Measurements from ENCODE around the gene ITFG2. TPM values are rescaled to one million over a fixed set of nuclear protein-coding genes. Genes with fewer than 3 reads are reported as not detected.

ITFG2 gene
- total and polyA plus RNA-seq, 10 of the 15 experiments (the other 5 are each of a cell fraction or from before 2014, with no cell fraction given): 21.2 to 39.5 (median 25.9) TPM

DNA sequence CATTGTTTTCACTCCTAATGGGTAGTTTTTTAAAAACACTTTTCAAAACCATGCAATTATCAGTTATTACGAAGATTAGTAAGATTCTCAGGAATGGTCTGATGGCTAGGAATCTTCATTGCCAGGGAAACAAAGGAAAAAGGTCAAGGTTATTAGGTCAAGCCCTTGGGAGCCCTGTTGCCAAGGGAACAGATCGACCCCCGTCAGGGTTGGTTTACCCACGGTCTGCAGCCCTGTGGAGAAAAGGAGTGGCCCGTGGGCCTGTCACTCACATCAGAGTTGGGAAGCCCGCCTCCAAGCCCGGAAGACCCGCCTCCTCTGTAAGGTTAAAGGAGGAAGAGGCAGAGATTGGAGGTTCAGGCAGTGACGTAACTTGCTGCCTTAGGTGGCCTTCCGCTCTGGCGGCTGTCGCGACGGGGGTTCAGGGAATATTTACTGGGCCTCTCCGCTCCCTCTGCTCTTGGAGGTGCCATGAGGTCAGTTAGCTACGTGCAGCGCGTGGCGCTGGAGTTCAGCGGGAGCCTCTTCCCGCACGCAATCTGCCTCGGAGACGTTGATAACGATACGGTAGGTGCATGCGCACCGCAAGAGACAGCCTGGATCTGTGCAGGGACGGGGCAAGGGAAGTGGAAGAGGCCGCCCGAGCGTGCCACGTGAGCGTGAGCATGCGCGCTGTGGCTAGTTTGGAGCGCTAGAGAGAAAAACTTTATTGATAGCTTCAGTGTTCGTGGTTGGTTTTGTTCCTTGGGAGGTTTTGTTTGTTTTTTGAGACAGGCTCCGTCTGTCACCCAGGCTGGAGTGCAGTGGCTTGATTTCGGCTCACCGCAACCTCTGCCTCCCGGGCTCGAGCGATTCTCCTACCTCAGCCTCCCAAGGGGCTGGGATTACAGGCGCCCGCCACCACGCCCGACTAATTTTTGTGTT, at the start of gene ITFG2 (continued):
- TF ChIP-seq, protein P1, sequence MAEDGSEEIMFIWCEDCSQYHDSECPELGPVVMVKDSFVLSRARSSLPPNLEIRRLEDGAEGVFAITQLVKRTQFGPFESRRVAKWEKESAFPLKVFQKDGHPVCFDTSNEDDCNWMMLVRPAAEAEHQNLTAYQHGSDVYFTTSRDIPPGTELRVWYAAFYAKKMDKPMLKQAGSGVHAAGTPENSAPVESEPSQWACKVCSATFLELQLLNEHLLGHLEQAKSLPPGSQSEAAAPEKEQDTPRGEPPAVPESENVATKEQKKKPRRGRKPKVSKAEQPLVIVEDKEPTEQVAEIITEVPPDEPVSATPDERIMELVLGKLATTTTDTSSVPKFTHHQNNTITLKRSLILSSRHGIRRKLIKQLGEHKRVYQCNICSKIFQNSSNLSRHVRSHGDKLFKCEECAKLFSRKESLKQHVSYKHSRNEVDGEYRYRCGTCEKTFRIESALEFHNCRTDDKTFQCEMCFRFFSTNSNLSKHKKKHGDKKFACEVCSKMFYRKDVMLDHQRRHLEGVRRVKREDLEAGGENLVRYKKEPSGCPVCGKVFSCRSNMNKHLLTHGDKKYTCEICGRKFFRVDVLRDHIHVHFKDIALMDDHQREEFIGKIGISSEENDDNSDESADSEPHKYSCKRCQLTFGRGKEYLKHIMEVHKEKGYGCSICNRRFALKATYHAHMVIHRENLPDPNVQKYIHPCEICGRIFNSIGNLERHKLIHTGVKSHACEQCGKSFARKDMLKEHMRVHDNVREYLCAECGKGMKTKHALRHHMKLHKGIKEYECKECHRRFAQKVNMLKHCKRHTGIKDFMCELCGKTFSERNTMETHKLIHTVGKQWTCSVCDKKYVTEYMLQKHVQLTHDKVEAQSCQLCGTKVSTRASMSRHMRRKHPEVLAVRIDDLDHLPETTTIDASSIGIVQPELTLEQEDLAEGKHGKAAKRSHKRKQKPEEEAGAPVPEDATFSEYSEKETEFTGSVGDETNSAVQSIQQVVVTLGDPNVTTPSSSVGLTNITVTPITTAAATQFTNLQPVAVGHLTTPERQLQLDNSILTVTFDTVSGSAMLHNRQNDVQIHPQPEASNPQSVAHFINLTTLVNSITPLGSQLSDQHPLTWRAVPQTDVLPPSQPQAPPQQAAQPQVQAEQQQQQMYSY (CRISPR knock-in tag; IDR thresholded peaks at IDR 0.05): no peak
- peak; percentile 99 for TF ChIP-seq POLR2A (IDR thresholded peaks at IDR 0.05; ENCODE audit: low read depth, low read length)
- 0 out of 4 replicates have a peak, but pooled peaks of 1 of the 2 experiments have one; percentile 19 for TF ChIP-seq EP300 (IDR thresholded peaks at IDR 0.05; ENCODE audit: borderline replicate concordance in 1 of 2, control insufficient read depth in 1 of 2, low read depth in 2 of 2, low read length in 2 of 2)
- TF ChIP-seq, protein P2, sequence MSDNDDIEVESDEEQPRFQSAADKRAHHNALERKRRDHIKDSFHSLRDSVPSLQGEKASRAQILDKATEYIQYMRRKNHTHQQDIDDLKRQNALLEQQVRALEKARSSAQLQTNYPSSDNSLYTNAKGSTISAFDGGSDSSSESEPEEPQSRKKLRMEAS (IDR thresholded peaks at IDR 0.05; ENCODE audit: low read depth, low read length): peak; percentile 93
- no peak for TF ChIP-seq MEF2A (IDR thresholded peaks at IDR 0.05; ENCODE audit: insufficient read depth, low read depth, low read length)
- peak; percentile 10; the same call in 1 of the 2 replicates for TF ChIP-seq TCF12 (IDR thresholded peaks at IDR 0.05; ENCODE audit: low read depth, low read length)
- peak in 1 of 2 experiments; percentile 24; a peak in 1 of 3 replicates for TF ChIP-seq EGR1 (IDR thresholded peaks at IDR 0.05; ENCODE audit: borderline replicate concordance in 1 of 2, low read depth in 2 of 2, low read length in 2 of 2)
- TF ChIP-seq NBN (IDR thresholded peaks at IDR 0.05): peak; percentile 98
- TF ChIP-seq YY1 (IDR thresholded peaks at IDR 0.05; ENCODE audit: low read depth, low read length): peak; percentile 74
- TF ChIP-seq FOXK2 (IDR thresholded peaks at IDR 0.05): peak; percentile 71
- TF ChIP-seq HDGF (IDR thresholded peaks at IDR 0.05): peak; percentile 94; the same call in 1 of the 2 replicates
- TF ChIP-seq NFXL1 (IDR thresholded peaks at IDR 0.05; ENCODE audit: borderline replicate concordance): no peak
- no peak for TF ChIP-seq SUZ12 (IDR thresholded peaks at IDR 0.05; ENCODE audit: unreplicated experiment)
- peak; percentile 100 for TF ChIP-seq NR2F1 (conservative IDR thresholded peaks at IDR 0.05)
- no peak for TF ChIP-seq CHD4 (IDR thresholded peaks at IDR 0.05)
- TF ChIP-seq, protein P3, sequence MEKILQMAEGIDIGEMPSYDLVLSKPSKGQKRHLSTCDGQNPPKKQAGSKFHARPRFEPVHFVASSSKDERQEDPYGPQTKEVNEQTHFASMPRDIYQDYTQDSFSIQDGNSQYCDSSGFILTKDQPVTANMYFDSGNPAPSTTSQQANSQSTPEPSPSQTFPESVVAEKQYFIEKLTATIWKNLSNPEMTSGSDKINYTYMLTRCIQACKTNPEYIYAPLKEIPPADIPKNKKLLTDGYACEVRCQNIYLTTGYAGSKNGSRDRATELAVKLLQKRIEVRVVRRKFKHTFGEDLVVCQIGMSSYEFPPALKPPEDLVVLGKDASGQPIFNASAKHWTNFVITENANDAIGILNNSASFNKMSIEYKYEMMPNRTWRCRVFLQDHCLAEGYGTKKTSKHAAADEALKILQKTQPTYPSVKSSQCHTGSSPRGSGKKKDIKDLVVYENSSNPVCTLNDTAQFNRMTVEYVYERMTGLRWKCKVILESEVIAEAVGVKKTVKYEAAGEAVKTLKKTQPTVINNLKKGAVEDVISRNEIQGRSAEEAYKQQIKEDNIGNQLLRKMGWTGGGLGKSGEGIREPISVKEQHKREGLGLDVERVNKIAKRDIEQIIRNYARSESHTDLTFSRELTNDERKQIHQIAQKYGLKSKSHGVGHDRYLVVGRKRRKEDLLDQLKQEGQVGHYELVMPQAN (conservative IDR thresholded peaks at IDR 0.05): peak; percentile 91
- TF ChIP-seq, protein P4, sequence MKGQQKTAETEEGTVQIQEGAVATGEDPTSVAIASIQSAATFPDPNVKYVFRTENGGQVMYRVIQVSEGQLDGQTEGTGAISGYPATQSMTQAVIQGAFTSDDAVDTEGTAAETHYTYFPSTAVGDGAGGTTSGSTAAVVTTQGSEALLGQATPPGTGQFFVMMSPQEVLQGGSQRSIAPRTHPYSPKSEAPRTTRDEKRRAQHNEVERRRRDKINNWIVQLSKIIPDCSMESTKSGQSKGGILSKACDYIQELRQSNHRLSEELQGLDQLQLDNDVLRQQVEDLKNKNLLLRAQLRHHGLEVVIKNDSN (IDR thresholded peaks at IDR 0.05; ENCODE audit: borderline replicate concordance, extremely low read length, insufficient read depth, low read depth, low read length): peak; percentile 86
- no peak; the same call in none of the 2 replicates for TF ChIP-seq MTA2 (IDR thresholded peaks at IDR 0.05; ENCODE audit: low read depth)
- no peak for TF ChIP-seq ZZZ3 (IDR thresholded peaks at IDR 0.05; ENCODE audit: control insufficient read depth, insufficient read length, low read depth)
- TF ChIP-seq BCL11A (IDR thresholded peaks at IDR 0.05; ENCODE audit: low read depth, low read length): no peak
- peak; percentile 95 for TF ChIP-seq IKZF1 (conservative IDR thresholded peaks at IDR 0.05)
- peak; percentile 85 for TF ChIP-seq NFYB (IDR thresholded peaks at IDR 0.05; ENCODE audit: insufficient read depth, low read depth, low read length)
- TF ChIP-seq SRF (IDR thresholded peaks at IDR 0.05; ENCODE audit: low read depth in 2 of 2, low read length in 2 of 2): peak; percentile 94 to 97
- TF ChIP-seq RELA (IDR thresholded peaks at IDR 0.05; ENCODE audit: borderline replicate concordance, partially characterized antibody): peak; percentile 87

All from GM12878 (cell line).